ENCODE data around the gene TRPV4.

TRPV4 gene

GRCh38 chr12:109738878-109739665, 94.1 kb downstream of the TRPV4 start:
- peak; percentile 6 for DNase-seq

GRCh38 chr12:109738209-109738608, 95.0 kb downstream of the TRPV4 start:
- DNase-seq = peak; percentile 3

- peak; percentile 1 for DNase-seq
These were observed 95.6 kb downstream of the TRPV4 start for GRCh38 chr12:109737631-109738030.

GRCh38 chr12:109737126-109737525, 96.1 kb downstream of the TRPV4 start:
- DNase-seq = peak; percentile 4

GRCh38 chr12:109736552-109737108, 96.6 kb downstream of the TRPV4 start:
- DNase-seq = peak; percentile 16

GRCh38 chr12:109735825-109736551, 97.2 kb downstream of the TRPV4 start:
- DNase-seq = peak; percentile 11

GRCh38 chr12:109735051-109735521, 98.1 kb downstream of the TRPV4 start:
- peak; percentile 4 for DNase-seq

GRCh38 chr12:109734219-109735000, 98.8 kb downstream of the TRPV4 start:
- no peak for DNase-seq

Data from activated CD8-positive, alpha-beta memory T cell treated with anti-CD3 and anti-CD28 coated beads, Interleukin-2, amount 50 U/mL, for 4 hours (primary cell).